SK-N-SH treated with all-trans-retinoic acid at 6 μM for 48 hours (cell line): ENCODE data around the gene LENG9.

Experiments used
- ATAC-seq: fragments of 200-7000 bp; cut with Tn5 transposase; 3 replicates; pipeline ENCODE4 v1.9.1; 2020; ENCODE audit warnings: mild to moderate bottlenecking, moderate library complexity
- ARNTL ChIP-seq: fragments of 450-650 bp; formaldehyde crosslinking; IDR thresholded peaks from 2 replicates; pipeline ENCODE4 v1.5.0; 2020; ENCODE audit warnings: low read depth, mild to moderate bottlenecking, moderate library complexity, borderline replicate concordance
- BACH2 ChIP-seq: fragments of 250-450 bp; sonication (Bioruptor Pico); IDR thresholded peaks from 2 replicates; pipeline ENCODE4 v1.9.0; 2021; ENCODE audit warnings: mild to moderate bottlenecking, borderline replicate concordance
- CREB5 ChIP-seq: fragments of 250-450 bp; sonication (Bioruptor Pico); IDR thresholded peaks from 2 replicates; pipeline ENCODE4 v1.5.1; 2020; ENCODE audit warnings: low read depth, mild to moderate bottlenecking, moderate library complexity
- CSDC2 ChIP-seq: fragments of 250-450 bp; sonication (Bioruptor Pico); IDR thresholded peaks from 2 replicates; pipeline ENCODE4 v1.5.0; 2020; ENCODE audit warnings: mild to moderate bottlenecking, moderate library complexity
- CSRNP3 ChIP-seq: fragments of 250-450 bp; sonication (Bioruptor Pico); IDR thresholded peaks from 2 replicates; pipeline ENCODE4 v1.5.1; 2021; ENCODE audit warnings: mild to moderate bottlenecking, moderate library complexity
- ESRRG ChIP-seq: fragments of 250-450 bp; sonication (Bioruptor Pico); IDR thresholded peaks from 2 replicates; pipeline ENCODE4 v1.6.1; 2021; ENCODE audit warnings: mild to moderate bottlenecking
- GLIS3 ChIP-seq: fragments of 250-450 bp; sonication (Bioruptor Pico); IDR thresholded peaks from 2 replicates; pipeline ENCODE4 v1.5.0; 2020; ENCODE audit warnings: mild to moderate bottlenecking, moderate library complexity
- ISL1 ChIP-seq: fragments of 250-450 bp; sonication (Bioruptor Pico); IDR thresholded peaks from 2 replicates; pipeline ENCODE4 v2.1.2; 2022; ENCODE audit warnings: mild to moderate bottlenecking, moderate library complexity
- OSR1 ChIP-seq: fragments of 250-450 bp; sonication (Bioruptor Pico); IDR thresholded peaks from 2 replicates; pipeline ENCODE4 v1.8.0; 2022; ENCODE audit warnings: moderate library complexity, mild to moderate bottlenecking, inconsistent platforms
- POU6F1 ChIP-seq: fragments of 250-450 bp; sonication (Bioruptor Pico); IDR thresholded peaks from 2 replicates; pipeline ENCODE4 v1.8.0; 2021; ENCODE audit warnings: low read depth, mild to moderate bottlenecking, moderate library complexity, borderline replicate concordance
- PPARA ChIP-seq: fragments of 250-450 bp; sonication (Bioruptor Pico); IDR thresholded peaks from 2 replicates; pipeline ENCODE4 v1.5.0; 2020; ENCODE audit warnings: mild to moderate bottlenecking, borderline replicate concordance
- RARB ChIP-seq: fragments of 250-450 bp; sonication (Bioruptor Pico); IDR thresholded peaks from 2 replicates; pipeline ENCODE4 v1.8.0; 2021; ENCODE audit warnings: mild to moderate bottlenecking, moderate library complexity
- SNAI2 ChIP-seq: fragments of 250-450 bp; sonication (Bioruptor Pico); IDR thresholded peaks from 2 replicates; pipeline ENCODE4 v1.5.0; 2020; ENCODE audit warnings: mild to moderate bottlenecking, moderate library complexity
- TCF4 ChIP-seq: fragments of 250-450 bp; sonication (Bioruptor Pico); IDR thresholded peaks from 2 replicates; pipeline ENCODE4 v1.8.0; 2021; ENCODE audit warnings: mild to moderate bottlenecking, moderate library complexity, borderline replicate concordance
- TOX ChIP-seq: fragments of 250-450 bp; sonication (Bioruptor Pico); IDR thresholded peaks from 2 replicates; pipeline ENCODE4 v1.8.0; 2021; ENCODE audit warnings: mild to moderate bottlenecking, moderate library complexity, borderline replicate concordance
- TSHZ2 ChIP-seq: fragments of 250-450 bp; sonication (Bioruptor Pico); IDR thresholded peaks from 2 replicates; pipeline ENCODE4 v1.5.0; 2020; ENCODE audit warnings: mild to moderate bottlenecking, moderate library complexity
- ZC3H10 ChIP-seq: fragments of 250-450 bp; sonication (Bioruptor Pico); IDR thresholded peaks from 2 replicates; pipeline ENCODE4 v1.5.1; 2021; ENCODE audit warnings: mild to moderate bottlenecking, moderate library complexity
- ZFP3 ChIP-seq: fragments of 250-450 bp; sonication (Bioruptor Pico); IDR thresholded peaks from 2 replicates; pipeline ENCODE4 v1.5.0; 2020; ENCODE audit warnings: mild to moderate bottlenecking, moderate library complexity
- ZFP30 ChIP-seq: fragments of 450-650 bp; formaldehyde crosslinking; IDR thresholded peaks from 2 replicates; pipeline ENCODE4 v1.5.0; 2022; ENCODE audit warnings: mild to moderate bottlenecking, moderate library complexity
- ZNF565 ChIP-seq: fragments of 450-650 bp; formaldehyde crosslinking; conservative IDR thresholded peaks from 2 replicates; pipeline ENCODE4 v1.5.0; 2020; ENCODE audit warnings: low read depth, mild to moderate bottlenecking, moderate library complexity
- ZNF70 ChIP-seq: fragments of 450-650 bp; formaldehyde crosslinking; IDR thresholded peaks from 2 replicates; pipeline ENCODE4 v1.5.0; 2020; ENCODE audit warnings: mild to moderate bottlenecking, moderate library complexity
- ZNF8 ChIP-seq: fragments of 450-650 bp; formaldehyde crosslinking; IDR thresholded peaks from 2 replicates; pipeline ENCODE4 v1.5.0; 2020; ENCODE audit warnings: mild to moderate bottlenecking, moderate library complexity

Gene LENG9

GRCh38 chr19:54444737-54445136 lies 18.8 kb downstream of the LENG9 start:
- ATAC-seq, result no peak
- TF ChIP-seq ZNF70 (CRISPR knock-in tag), result no peak
- TF ChIP-seq OSR1 (CRISPR knock-in tag), result no peak
- TF ChIP-seq POU6F1, result no peak
- no peak for TF ChIP-seq ESRRG
- no peak for TF ChIP-seq CREB5 (CRISPR knock-in tag)
- no peak for TF ChIP-seq CSRNP3 (CRISPR knock-in tag)
- no peak for TF ChIP-seq SNAI2
- TF ChIP-seq ISL1 (CRISPR knock-in tag), result no peak
- no peak for TF ChIP-seq GLIS3 (CRISPR knock-in tag)
- TF ChIP-seq ARNTL (CRISPR knock-in tag), result no peak
- TF ChIP-seq ZNF8, result no peak
- no peak for TF ChIP-seq ZFP30
- no peak for TF ChIP-seq TSHZ2 (CRISPR knock-in tag)
- TF ChIP-seq ZC3H10, result no peak
- TF ChIP-seq ZNF565 (CRISPR knock-in tag), result no peak
- no peak for TF ChIP-seq RARB (CRISPR knock-in tag)
- no peak for TF ChIP-seq BACH2 (CRISPR knock-in tag)
- no peak for TF ChIP-seq CSDC2 (CRISPR knock-in tag)
- no peak for TF ChIP-seq TOX (CRISPR knock-in tag)

- no peak for ATAC-seq
- TF ChIP-seq TOX (CRISPR knock-in tag) (no peak), ZNF70 (CRISPR knock-in tag) (no peak), BACH2 (CRISPR knock-in tag) (no peak), PPARA (CRISPR knock-in tag) (no peak), ZNF8 (no peak), ZNF565 (CRISPR knock-in tag) (no peak), CREB5 (CRISPR knock-in tag) (no peak), SNAI2 (no peak), CSRNP3 (CRISPR knock-in tag) (no peak), ISL1 (CRISPR knock-in tag) (no peak), TCF4 (CRISPR knock-in tag) (no peak), ZFP3 (CRISPR knock-in tag) (no peak)
Observed at GRCh38 chr19:54440641-54441040, 22.9 kb downstream of the LENG9 start.
